Embryonic facial prominence (tissue), 1 donor: Measurements from ENCODE around the gene ACTA1.
"Not testable (repeated sequence)": the region's sequence is repeated elsewhere in the genome, so short reads cannot be mapped to it uniquely, and the experiment has no call there.

Source experiments
- DNase-seq: peaks from one replicate; pipeline ENCODE4 v3.0.0-alpha.2; 2016; ENCODE audit errors: extremely low spot score

ACTA1 gene

DNA sequence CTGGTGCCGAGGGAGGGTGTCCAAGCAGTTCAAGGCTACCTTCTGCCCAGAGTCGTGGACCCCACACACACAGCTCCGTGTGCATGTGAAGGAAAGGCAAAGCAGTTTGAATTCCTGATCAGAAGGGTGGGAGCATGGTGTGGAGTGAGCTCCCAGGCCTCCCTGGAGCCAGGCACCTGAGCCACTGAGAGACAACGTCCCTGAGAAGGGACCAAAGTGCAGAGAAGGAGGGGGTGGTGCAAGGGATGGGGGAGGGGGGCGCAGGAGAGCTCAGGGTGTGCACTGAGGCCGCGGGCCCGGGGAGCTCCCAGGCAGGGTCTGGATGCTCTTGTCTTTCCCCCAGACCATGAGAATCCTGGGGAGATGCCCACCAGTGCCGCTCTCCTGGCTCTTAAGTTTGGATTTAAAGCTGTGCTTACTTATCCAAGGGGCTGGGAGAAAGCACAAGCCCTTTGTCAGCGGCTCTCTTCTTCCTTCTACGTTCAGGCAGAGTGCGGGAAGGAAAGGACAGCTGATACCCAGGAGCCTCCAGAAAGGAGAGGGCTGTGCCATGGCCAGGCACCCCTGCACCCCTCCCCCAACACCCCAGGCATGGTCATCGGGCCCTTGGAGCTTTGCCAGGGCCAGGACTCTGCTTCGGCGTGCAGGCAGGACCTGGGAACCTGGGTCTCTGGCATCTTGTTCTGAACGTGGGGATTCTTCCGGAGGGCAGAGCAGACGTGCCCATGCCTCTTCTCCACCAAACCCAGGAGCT, 24.1 kb downstream of the ACTA1 start:
- no peak for DNase-seq

DNA sequence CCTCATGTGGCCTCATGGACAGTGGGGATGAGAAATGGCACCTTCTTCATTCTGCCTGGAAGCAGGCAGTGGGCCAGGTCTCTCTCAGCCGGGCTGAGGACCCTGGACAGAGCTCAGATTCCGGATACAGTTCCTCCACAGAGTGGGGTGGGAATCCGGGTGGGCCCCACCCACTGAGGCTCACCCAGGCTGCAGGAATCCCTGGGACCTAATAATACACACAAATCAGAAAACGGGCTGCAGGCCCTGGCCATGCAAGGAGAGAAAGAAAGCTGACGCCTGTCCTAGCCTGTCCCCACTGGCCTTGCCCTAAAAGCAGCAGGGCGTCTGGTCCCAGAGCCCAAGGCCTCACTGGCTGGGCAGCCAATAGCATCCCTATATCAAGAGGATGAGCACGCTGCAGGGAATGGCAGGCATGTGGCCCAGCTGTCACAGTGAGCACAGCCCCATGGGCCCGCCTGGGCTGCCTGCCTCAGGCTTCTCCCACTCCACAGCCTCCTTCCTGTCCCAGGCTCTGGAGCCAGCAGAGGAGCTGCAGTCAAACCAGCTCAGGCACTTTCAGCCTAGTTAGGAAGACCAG, 25.3 kb downstream of the ACTA1 start:
- DNase-seq = no peak

DNA sequence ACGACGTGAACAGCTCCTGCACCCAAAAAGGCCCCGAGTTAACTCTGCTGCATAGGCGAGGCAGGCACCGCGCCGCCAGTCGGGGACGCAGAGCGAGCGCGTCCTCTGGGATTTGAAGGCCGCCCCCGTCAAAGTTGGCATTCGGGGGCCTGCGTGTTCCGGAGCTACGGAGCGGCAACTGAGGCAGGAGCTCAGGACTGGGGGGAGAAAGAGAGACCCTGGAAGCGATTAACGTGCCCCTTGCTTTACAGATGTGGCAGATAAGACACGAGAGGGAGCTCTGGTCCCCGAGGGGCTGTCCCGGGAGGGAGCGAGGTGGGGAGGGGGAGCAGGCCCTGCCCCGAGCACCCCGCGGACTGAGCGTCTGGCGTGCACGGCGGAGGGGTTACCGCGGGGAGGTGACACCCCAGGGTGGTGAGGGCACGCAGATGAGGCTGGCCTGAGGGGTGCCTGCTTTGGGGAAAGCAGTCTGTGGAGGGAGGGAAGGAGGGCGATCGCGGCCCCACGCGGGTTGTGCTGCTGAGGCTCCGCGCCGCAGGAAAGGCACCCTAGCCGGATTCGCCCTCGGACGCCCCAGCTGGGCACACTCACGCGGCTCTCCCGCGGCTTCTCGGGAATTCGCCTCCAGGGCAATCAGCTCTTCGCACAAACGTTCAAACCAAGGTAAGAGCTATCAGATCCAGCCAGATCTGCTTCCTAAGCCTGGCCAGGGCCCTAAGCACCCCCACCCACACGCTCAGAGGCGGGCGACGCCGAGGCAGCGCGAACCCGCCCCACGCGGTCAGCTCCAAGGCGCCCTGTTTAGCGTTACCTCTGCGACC, 26.5 kb downstream of the ACTA1 start:
- DNase-seq = no peak

DNA sequence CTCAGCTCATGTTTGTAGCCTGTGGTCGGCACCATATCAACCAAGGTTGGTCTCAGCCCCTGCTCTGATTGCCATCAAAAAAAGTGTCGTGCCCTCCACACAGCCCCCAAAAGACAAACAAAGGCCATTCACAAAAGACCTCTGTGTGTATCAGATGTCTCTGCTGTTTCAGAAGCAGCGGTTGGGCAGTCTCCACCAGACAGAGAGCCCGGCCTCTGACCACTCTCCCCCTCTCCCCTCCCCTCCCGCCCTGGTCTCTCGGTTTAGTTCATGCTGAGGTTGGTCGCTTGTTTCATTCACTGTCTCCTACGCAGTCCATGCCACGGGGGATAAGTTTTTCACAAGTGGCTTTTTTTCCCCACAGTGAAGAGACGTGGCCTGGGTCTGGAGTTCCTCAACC, 27.1 kb downstream of the ACTA1 start:
- DNase-seq = no peak

DNA sequence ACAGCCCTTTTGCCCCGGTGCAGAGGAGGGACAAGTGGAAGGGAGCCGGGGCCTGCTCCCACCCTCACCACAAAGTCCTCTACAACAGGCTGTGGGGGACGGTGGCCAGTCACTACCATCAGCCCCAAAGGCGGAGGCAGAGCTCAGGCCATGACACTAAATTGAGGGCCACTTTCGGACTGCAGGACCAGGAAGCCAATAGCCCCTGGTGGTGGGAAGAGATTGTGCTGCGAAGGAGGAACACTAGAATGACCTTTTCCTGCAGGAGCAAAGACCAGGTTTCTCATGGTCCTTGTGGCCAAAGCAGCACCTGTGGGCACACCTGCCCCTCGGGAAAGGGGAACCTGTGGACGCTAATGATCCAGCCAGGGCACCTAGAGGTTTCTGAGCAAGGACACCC, 30.3 kb downstream of the ACTA1 start:
- no peak for DNase-seq

DNA sequence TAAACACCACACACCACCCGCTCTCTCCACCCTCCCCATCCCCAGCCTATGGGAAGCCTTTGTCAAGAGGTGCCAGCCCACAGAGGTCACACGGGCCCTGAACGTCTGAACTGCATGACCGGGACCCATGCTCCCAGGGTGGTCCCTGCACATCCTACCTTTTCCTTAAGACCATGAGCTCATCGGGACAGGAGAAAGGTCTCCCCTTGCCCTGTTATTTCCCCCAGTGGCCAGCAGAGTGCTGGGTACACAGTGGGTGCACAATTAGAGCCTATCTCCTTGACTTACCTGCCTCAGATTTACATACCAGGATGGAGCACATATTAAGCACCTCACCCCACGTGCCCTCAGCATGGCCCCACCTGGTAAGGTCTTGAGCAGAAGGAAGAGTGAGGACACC, 30.9 kb downstream of the ACTA1 start:
- DNase-seq = no peak

DNA sequence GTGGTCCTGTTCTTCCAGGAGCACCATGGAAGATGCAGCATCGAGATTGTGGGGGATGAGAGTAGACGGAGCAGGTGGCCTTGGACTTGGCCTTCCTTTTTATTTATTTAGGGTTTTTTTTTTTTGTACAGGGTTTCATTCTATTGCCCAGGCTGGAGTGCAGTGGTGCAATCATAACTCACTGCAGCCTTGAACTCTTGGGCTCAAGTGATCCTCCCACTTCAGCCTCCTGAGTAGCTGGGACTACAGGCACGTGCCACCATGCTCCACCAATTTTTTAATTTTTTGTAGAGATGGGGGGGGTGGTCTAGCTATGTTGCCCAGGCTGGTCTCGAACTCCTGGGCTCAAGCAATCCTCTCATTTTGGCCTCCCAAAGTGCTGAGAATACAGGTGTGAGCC, 31.6 kb downstream of the ACTA1 start:
- not testable (repeated sequence) for DNase-seq

DNA sequence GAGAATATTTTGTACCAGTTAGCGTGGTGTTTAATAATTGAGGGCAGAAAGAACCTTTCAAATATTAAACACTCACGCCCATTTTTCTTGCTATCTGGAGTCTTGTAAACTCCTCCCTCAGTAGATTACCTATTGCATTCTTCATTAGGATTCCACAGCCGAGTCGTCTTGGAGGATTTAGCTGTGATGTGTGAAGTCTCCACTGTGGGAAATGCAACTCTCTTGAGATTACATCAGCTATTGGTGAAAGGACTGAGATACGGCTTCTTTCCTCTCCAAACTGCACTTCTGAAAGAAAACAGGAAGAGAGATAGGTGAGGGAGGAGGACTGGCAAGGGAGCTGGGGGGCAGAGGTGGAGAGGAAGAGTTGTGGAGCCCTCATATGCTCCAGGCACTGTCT, 36.1 kb downstream of the ACTA1 start:
- no peak for DNase-seq

DNA sequence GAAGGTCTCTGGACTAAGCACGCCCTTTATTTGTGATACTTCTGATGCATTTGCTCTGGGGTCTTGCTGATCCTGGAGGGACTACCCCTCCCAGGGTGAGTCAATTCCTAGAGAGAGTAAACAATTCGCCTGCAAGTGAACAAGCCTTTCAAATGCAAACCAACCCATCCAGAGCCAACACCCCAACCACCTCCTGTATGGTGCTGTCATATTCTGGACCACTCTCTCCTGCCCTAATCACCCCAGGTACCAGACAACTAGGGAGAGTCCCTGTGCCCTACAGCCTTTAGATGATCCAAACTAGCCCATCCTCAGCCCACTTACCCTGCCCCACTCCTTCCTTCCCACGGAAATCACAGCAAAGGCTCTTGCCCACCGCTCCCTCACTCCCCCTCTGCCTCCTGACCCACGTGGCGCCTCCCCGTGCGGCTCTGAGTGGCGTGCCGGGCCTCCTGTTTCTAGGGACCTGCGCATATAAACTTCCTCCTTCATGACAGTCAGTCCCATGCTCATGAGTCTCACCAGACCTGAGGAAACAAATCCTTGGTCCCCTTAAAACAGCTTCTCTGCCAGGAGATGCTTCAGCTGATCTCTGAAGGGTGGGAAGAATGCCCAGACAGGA, 37.2 kb downstream of the ACTA1 start:
- DNase-seq = no peak

DNA sequence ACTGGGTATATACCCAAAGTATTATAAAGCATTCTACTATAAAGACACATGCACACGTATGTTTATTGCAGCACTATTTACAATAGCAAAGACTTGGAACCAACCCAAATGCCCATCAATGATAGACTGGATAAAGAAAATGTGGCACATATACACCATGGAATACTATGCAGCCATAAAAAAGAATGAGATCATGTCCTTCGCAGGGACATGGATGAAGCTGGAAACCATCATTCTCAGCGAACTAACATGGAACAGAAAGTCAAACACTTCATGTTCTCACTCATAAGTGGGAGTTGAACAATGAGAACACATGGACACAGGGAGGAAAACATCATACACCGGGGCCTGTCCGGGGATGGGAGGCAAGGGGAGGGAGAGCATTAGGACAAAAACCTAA, 39.4 kb downstream of the ACTA1 start:
- DNase-seq = not testable (repeated sequence)

DNA sequence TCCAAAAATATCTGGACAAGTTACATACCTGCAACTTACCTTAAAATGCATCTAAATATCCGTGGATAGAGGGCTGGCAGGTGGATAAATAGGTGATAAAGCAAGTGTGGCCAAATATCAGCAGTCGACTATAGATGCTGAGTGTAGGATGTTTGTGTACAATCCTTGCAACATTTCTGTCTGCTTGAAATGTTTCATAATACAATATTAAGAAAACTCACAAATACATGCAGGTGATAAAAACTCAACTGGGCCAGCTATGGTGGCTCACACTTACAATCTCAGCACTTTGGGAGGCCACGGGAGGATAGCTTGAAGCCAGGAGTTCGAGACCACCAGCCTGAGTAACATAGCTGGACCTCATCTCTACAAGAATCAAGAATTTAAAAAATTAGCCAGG, 41.0 kb downstream of the ACTA1 start:
- DNase-seq = no peak

DNA sequence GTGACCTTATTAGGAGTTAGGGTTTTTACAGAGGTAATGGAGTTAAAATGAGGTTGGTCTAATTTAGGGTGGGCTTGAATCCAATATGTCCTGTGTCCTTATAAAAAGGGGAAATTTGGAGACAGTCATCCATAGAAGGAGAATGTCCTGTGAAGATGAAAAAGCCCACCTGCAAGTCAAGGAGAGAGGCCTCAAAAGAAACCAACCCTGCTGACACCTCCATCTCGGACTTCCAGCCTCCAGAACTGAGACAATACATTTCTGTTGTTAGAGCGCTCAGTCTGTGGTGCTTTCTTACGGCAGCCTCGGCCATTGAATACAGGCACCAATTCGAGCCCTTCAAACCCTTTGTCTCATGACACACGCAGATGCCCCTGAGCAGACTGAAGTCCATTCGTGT, 43.8 kb downstream of the ACTA1 start:
- DNase-seq = no peak

DNA sequence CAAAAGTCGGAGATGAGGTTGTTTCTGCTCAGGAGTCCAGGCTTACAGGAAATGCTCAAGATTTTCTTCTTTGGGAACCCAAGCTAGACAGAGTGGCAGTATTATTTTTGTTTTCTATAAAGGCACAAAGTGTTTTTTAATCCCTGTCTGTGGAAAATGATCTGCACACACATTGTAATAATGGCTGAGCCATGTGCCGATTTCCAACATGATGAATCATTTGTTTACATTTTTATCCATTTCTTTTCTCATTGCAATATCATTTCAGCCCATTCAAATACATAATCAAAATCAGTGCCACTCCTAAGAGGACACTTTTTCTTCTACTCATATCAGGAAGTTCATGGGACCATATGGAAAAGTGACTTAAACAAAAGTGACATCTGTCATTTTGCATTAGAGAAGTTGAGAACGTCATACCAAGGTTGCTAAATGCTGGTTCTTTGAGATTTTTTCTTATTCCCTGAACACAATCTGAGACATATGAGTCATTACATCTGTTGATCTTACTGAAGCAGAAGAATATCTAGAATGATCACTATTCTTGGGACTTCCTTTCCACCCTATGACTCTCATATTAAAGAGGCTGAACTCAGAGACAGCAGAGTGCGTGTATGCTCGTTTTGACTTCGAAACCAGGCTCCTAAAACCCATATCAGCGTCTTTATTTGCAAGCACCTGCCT, 44.9 kb downstream of the ACTA1 start:
- DNase-seq = no peak

DNA sequence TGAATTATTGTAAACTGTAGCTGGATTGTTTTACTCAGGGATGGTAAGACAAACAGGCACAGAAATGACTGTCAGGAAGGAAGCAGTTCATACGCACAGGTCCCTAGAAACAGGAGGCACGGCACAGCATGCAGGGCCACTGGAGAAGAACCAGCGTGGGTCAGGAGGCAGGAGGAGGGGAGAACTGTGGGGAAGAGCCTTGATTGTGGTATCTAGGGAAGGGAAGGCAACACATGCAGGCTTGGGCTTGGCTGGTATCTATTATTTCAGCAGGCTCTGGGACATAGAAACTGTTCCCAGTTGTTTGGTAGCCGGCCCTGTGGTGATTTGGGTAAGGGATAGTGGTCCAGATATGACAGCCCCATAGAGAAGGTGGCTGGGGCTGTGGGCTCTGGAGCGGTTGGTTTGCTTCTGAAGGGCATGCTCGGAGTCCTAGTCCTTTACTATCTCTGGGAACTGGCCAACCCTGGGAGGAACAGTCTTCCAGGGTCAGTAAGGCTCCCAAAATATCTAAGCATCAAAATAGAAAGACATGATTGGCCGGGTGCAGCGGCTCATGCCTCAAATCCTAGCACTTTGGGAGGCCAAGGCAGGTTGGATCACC, 47.9 kb downstream of the ACTA1 start:
- DNase-seq = no peak

DNA sequence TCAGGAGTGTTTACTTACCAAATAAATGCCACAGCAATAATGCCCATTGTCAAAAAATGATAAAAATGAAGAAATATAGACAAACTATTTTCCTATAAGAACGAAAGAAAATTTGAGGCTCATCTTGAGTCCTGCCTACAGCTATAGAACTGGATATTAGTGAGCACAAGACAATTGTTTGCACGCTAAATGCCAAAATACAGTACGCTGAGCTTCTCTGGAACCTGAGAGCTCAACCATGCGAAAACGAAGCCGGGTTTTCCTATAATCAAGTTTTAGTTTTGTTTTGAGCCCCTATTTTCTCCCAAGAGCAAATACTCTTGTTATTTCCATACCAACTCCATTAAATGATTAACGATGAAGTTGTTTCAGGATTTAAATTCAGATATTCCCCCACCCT, 49.1 kb downstream of the ACTA1 start:
- DNase-seq = no peak

DNA sequence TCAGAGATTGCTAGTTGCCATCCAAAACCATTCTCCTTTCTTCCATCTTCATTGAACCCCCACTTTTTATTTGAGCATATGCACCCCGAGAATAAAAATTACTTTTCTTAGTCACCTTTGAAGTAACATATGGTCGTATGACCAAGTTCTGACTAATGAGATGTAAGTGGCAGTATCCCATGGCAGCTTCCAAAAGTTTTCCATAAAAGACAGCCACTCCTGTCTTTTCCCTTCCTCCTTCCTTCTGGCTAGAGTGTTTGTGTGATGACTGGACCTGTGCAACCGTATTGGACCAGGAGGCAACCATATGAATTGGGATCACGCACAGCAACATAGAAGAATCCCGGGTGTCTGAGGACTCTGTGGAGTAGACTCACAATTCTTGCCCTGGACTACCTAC, 49.9 kb downstream of the ACTA1 start:
- DNase-seq = no peak

DNA sequence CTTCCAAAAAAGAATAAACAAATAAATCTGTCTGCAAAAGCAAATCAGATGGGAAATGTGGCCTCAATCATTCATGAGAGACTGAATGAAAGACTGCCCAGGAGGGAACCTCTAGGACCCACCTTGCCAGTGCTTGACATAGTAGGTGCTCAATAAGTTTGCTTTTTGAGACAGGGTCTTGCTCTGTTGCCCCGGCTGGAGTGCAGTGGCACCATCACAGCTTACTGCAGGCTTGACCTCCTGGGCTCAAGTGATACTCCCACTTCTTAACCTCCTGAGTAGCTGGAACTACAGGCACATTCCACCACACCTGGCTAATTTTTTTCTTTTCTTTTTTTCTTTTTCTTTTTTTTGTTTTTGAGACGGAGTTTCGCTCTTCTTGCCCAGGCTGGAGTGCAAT, 50.7 kb downstream of the ACTA1 start:
- DNase-seq = no peak
